OCI-LY7 (cell line): ENCODE data around the gene TMEM208. TPM values are rescaled to one million over a fixed set of nuclear protein-coding genes. Genes with fewer than 3 reads are reported as not detected.

ENCODE experiments used
- BruUV-seq: library from RNA; stranded (reverse); fragments of 400-500 nt; replicated peaks from 2 replicates; lab custom pipeline; 2021; lab: Mats Ljungman, UMichigan
- CTCF ChIA-PET: fragments of 300-600 bp; sonication (Branson Sonifier 250); formaldehyde crosslinking; loops from one replicate; lab custom pipeline; 2022; ENCODE audit warnings: antibody characterized with exemption; ENCODE audit not compliant: unreplicated experiment; lab: Charles Lee
- POLR2A ChIA-PET: fragments of 300-600 bp; sonication (Branson Sonifier 250); formaldehyde crosslinking; loops from one replicate; lab custom pipeline; 2022; ENCODE audit warnings: antibody characterized with exemption; lab: Charles Lee
- DNase-seq: peaks from one replicate; pipeline ENCODE4 v3.0.0-alpha.2; 2015; ENCODE audit warnings: low spot score
- H2AFZ ChIP-seq: fragments of 200-600 bp; sonication (generic), shearing (Covaris generic); 2 replicates; pipeline ENCODE4 v1.6.1; 2014; ENCODE audit warnings: mild to moderate bottlenecking, antibody characterized with exemption, low read length, moderate library complexity
- H3K27ac ChIP-seq: fragments of 200-600 bp; sonication (generic); 2 replicates; pipeline ENCODE4 v1.5.1; 2014; ENCODE audit warnings: mixed run types, low read depth, mild to moderate bottlenecking, moderate library complexity, low read length, inconsistent platforms; ENCODE audit not compliant: poor library complexity, severe bottlenecking
- H3K36me3 ChIP-seq: fragments of 200-600 bp; sonication (generic); 2 replicates; pipeline ENCODE4 v1.6.1; 2014; ENCODE audit warnings: mild to moderate bottlenecking, antibody characterized with exemption, low read length, moderate library complexity, mixed read lengths; ENCODE audit not compliant: insufficient read depth
- H3K4me1 ChIP-seq: fragments of 200-600 bp; sonication (generic); 2 replicates; pipeline ENCODE4 v1.5.1; 2014; ENCODE audit warnings: mild to moderate bottlenecking, low read length; ENCODE audit not compliant: insufficient read depth, poor library complexity, severe bottlenecking
- H3K4me2 ChIP-seq: fragments of 200-600 bp; sonication (generic); 2 replicates; pipeline ENCODE4 v1.6.1; 2014; ENCODE audit warnings: mild to moderate bottlenecking, low read length
- H3K4me3 ChIP-seq: fragments of 200-600 bp; sonication (generic); 2 replicates; pipeline ENCODE4 v1.5.1; 2014; ENCODE audit warnings: mild to moderate bottlenecking, low read depth, low read length; ENCODE audit not compliant: poor library complexity, severe bottlenecking
- H3K79me2 ChIP-seq: fragments of 200-600 bp; sonication (generic); 2 replicates; pipeline ENCODE4 v1.6.1; 2016; ENCODE audit warnings: low read depth, mild to moderate bottlenecking, low read length, moderate library complexity, mixed read lengths; ENCODE audit not compliant: insufficient read depth
- H3K9me2 ChIP-seq: fragments of 200-600 bp; sonication (generic); 2 replicates; pipeline ENCODE4 v1.6.1; 2016; ENCODE audit warnings: mild to moderate bottlenecking, low read length, mixed read lengths; ENCODE audit not compliant: insufficient read depth
- H3K9me3 ChIP-seq: fragments of 200-600 bp; sonication (generic); 2 replicates; pipeline ENCODE4 v1.6.1; 2014; ENCODE audit warnings: mild to moderate bottlenecking, mixed run types, low read length, mixed read lengths
- H4K20me1 ChIP-seq: fragments of 200-600 bp; sonication (generic); 2 replicates; pipeline ENCODE4 v1.6.1; 2014; ENCODE audit warnings: mild to moderate bottlenecking, antibody characterized with exemption, low read length, moderate library complexity, mixed read lengths; ENCODE audit not compliant: insufficient read depth
- CTCF ChIP-seq: fragments of 200-600 bp; sonication (generic); conservative IDR thresholded peaks from 2 replicates; pipeline ENCODE4 v1.5.1; 2014; ENCODE audit warnings: mild to moderate bottlenecking, antibody characterized with exemption, low read length, moderate library complexity, mixed read lengths
- EZH2phosphoT487 ChIP-seq: fragments of 200-600 bp; sonication (generic); IDR thresholded peaks from 2 replicates; pipeline ENCODE4 v1.6.1; 2018; ENCODE audit warnings: low read depth, borderline replicate concordance, mild to moderate bottlenecking, mixed run types, antibody characterized with exemption, low read length, moderate library complexity, mixed read lengths
- intact Hi-C: fragments of 100-400 bp; cut with micrococcal nuclease; formaldehyde crosslinking; loops from one replicate; pipeline ENCODE4 v1.10.0; 2022; ENCODE audit not compliant: unreplicated experiment
- total RNA-seq, 2 experiments: library from RNA; depleted of rRNA in 1 of 2; stranded (reverse); fragments of >200 nt in 1 of 2; shearing (Covaris generic) in 1 of 2; gene quantifications; 2 replicates each; pipeline ENCODE4 v1.2.3, GENCODE V29; 2014 to 2022

The TMEM208 gene
- total RNA-seq, 2 experiments from 2014 or later, result 19.9 to 26.4 TPM

DNA sequence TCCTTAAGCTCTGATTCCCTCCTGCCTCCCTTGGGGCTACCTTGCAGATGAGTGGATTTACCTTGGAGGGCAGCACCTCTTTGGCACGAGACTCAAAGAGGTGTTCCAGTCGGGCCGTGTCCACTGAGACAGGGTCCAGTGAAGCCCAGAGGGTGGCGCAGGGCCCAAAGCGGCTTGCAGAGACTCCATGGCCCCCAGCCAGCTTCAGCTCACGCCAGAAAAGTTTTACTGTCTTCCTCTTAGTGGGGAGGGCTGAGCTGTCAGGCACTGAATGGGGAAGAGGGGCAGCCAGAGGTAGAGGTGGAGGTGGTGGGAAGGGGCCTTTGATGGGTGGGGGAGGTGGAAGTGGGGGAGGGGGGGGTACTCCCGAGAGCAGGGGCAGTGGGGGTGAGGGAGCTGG, 6.7 kb downstream of the TMEM208 start:
- no peak overlapping the region for H3K4me3 ChIP-seq
- H3K9me2 ChIP-seq, result no peaks in the 10 kb centered on the region
- H3K79me2 ChIP-seq, result no peaks in the 10 kb centered on the region
- no peak for TF ChIP-seq CTCF
- TF ChIP-seq EZH2phosphoT487, result no peak
- H3K27ac ChIP-seq, result no peak overlapping the region
- H2AFZ ChIP-seq, result no peak overlapping the region
- no peaks in the 10 kb centered on the region for H3K9me3 ChIP-seq
- H3K4me2 ChIP-seq, result no peak overlapping the region
- no TSS peak for BruUV-seq
- intact Hi-C loops, result no loop called here
- POLR2A ChIA-PET, result interaction anchor here (0.6 to 1.3 kb wide), 2 partner anchors 9 to 25 kb away, joined by 3 read pairs; no protein-coding TSS in a partner anchor
- peaks cover 65% of the 10 kb centered on the region for H3K36me3 ChIP-seq
- CTCF ChIA-PET, result no interaction called here
- H4K20me1 ChIP-seq, result no peaks in the 10 kb centered on the region
- no peak for DNase-seq
- H3K4me1 ChIP-seq, result peaks cover 4% of the 10 kb centered on the region

- no peaks in the 10 kb centered on the region for H3K79me2 ChIP-seq
- POLR2A ChIA-PET, result no interaction called here
- H3K27ac ChIP-seq, result no peak overlapping the region
- intact Hi-C loops, result no loop called here
- no peaks in the 10 kb centered on the region for H4K20me1 ChIP-seq
- no peak for DNase-seq
- no peak for TF ChIP-seq CTCF
- TF ChIP-seq EZH2phosphoT487, result no peak
- BruUV-seq, result no TSS peak
- no peak overlapping the region for H3K4me3 ChIP-seq
- H3K36me3 ChIP-seq, result peaks cover 59% of the 10 kb centered on the region
- no peak overlapping the region for H3K4me2 ChIP-seq
- H3K9me2 ChIP-seq, result no peaks in the 10 kb centered on the region
- peaks cover 4% of the 10 kb centered on the region for H3K4me1 ChIP-seq
- no peaks in the 10 kb centered on the region for H3K9me3 ChIP-seq
- CTCF ChIA-PET, result no interaction called here
- H2AFZ ChIP-seq, result no peak overlapping the region
These were observed 7.3 kb downstream of the TMEM208 start for GRCh38 chr16:67234180-67234597.

GRCh38 chr16:67235816-67236562, 9.1 kb downstream of the TMEM208 start:
- H3K4me3 ChIP-seq, result no peak overlapping the region
- H3K36me3 ChIP-seq, result peaks cover 41% of the 10 kb centered on the region
- no peaks in the 10 kb centered on the region for H3K9me2 ChIP-seq
- no peak overlapping the region for H3K27ac ChIP-seq
- intact Hi-C loops, result no loop called here
- no TSS peak for BruUV-seq
- ChIA-PET CTCF (interaction anchor here (0.6 kb wide), 1 partner anchor 9 kb away, joined by 7 read pairs; the partner anchor contains the start of gene TMEM208), POLR2A (interaction anchor here (1.3 to 2.1 kb wide), 2 partner anchors 9 kb away, joined by 7 to 11 read pairs; partner anchors contain the start of gene TMEM208)
- no peaks in the 10 kb centered on the region for H3K79me2 ChIP-seq
- H3K9me3 ChIP-seq, result no peaks in the 10 kb centered on the region
- no peak overlapping the region for H2AFZ ChIP-seq
- TF ChIP-seq CTCF, result no peak
- TF ChIP-seq EZH2phosphoT487, result no peak
- H3K4me2 ChIP-seq, result no peak overlapping the region
- peaks cover 4% of the 10 kb centered on the region for H3K4me1 ChIP-seq
- DNase-seq, result no peak
- no peaks in the 10 kb centered on the region for H4K20me1 ChIP-seq
